PC-3 (cell line): ENCODE data around the gene SLAIN1. TPM values are rescaled to one million over a fixed set of nuclear protein-coding genes. Genes with fewer than 3 reads are reported as not detected.

Experiments used
- ATAC-seq: fragments of 200-7000 bp; cut with Tn5 transposase; 2 replicates; pipeline ENCODE4 v1.9.1; 2020; ENCODE audit warnings: mild to moderate bottlenecking, moderate library complexity
- BruUV-seq: library from RNA; stranded (reverse); fragments of 400-500 nt; replicated peaks from 2 replicates; lab custom pipeline; 2021; lab: Mats Ljungman, UMichigan
- CTCF ChIA-PET: fragments of 300-600 bp; sonication (Branson Sonifier 250); formaldehyde crosslinking; loops from one replicate; lab custom pipeline; 2022; ENCODE audit warnings: antibody characterized with exemption; lab: Charles Lee
- POLR2A ChIA-PET: fragments of 300-600 bp; sonication (Branson Sonifier 250); formaldehyde crosslinking; loops from one replicate; lab custom pipeline; 2022; ENCODE audit warnings: antibody characterized with exemption; ENCODE audit not compliant: unreplicated experiment; lab: Charles Lee
- DNase-seq: peaks from one replicate; pipeline ENCODE4 v3.0.0-alpha.2; 2015
- H2AFZ ChIP-seq: fragments of 300-600 bp; sonication (generic); 2 replicates; pipeline ENCODE4 v1.6.0; 2016; ENCODE audit warnings: antibody characterized with exemption, low read length
- H3F3A ChIP-seq: fragments of 300-600 bp; sonication (generic); one replicate; pipeline ENCODE4 v1.6.0; 2017; ENCODE audit warnings: antibody characterized with exemption, low read length, control low read depth, mild to moderate bottlenecking; ENCODE audit not compliant: unreplicated experiment
- H3K27ac ChIP-seq: fragments of 300-600 bp; sonication (generic); 2 replicates; pipeline ENCODE4 v1.5.1; 2016; ENCODE audit warnings: mild to moderate bottlenecking, low read length
- H3K27me3 ChIP-seq: fragments of 300-600 bp; sonication (generic); 2 replicates; pipeline ENCODE4 v1.6.1; 2016; ENCODE audit warnings: low read length, mixed read lengths
- H3K36me3 ChIP-seq: fragments of 300-600 bp; sonication (generic); 2 replicates; pipeline ENCODE4 v1.6.1; 2016; ENCODE audit warnings: low read depth, mixed run types, low read length, mixed read lengths
- H3K4me1 ChIP-seq: fragments of 300-600 bp; sonication (generic); 2 replicates; pipeline ENCODE4 v1.5.1; 2016; ENCODE audit warnings: low read length; ENCODE audit not compliant: insufficient read depth
- H3K4me2 ChIP-seq: fragments of 300-600 bp; sonication (generic); 2 replicates; pipeline ENCODE4 v1.6.0; 2016; ENCODE audit warnings: low read length
- H3K4me3 ChIP-seq: fragments of 300-600 bp; sonication (generic); 2 replicates; pipeline ENCODE4 v1.5.1; 2016; ENCODE audit warnings: mild to moderate bottlenecking, low read length, mixed read lengths
- H3K79me2 ChIP-seq: fragments of 300-600 bp; sonication (generic); 2 replicates; pipeline ENCODE4 v1.6.1; 2017; ENCODE audit warnings: low read length, mixed read lengths
- H3K9ac ChIP-seq: fragments of 300-600 bp; sonication (generic); 2 replicates; pipeline ENCODE4 v1.6.0; 2016; ENCODE audit warnings: mild to moderate bottlenecking, low read length
- H3K9me2 ChIP-seq: fragments of 300-600 bp; sonication (generic); replicated peaks from 2 replicates; pipeline ENCODE4 v1.6.1; 2016; ENCODE audit warnings: mixed run types, low read length, mixed read lengths
- H3K9me3 ChIP-seq: fragments of 300-600 bp; sonication (generic); 2 replicates; pipeline ENCODE4 v1.6.1; 2016; ENCODE audit warnings: low read length, mixed read lengths
- H4K20me1 ChIP-seq: fragments of 300-600 bp; sonication (generic); 2 replicates; pipeline ENCODE4 v1.6.1; 2016; ENCODE audit warnings: low read length, mixed read lengths
- CTCF ChIP-seq: fragments of 300-600 bp; sonication (generic); conservative IDR thresholded peaks from 2 replicates; pipeline ENCODE4 v1.5.1; 2017; ENCODE audit warnings: antibody characterized with exemption, low read depth, mild to moderate bottlenecking, low read length
- EZH2 ChIP-seq: fragments of 300-600 bp; sonication (generic); IDR thresholded peaks from one replicate; pipeline ENCODE4 v1.6.1; 2017; ENCODE audit warnings: antibody characterized with exemption, mild to moderate bottlenecking, low read length; ENCODE audit not compliant: unreplicated experiment
- EZH2phosphoT487 ChIP-seq: fragments of 300-600 bp; sonication (generic); IDR thresholded peaks from 2 replicates; pipeline ENCODE4 v1.6.1; 2018; ENCODE audit warnings: mild to moderate bottlenecking, antibody characterized with exemption, low read length, borderline replicate concordance
- intact Hi-C: fragments of 100-400 bp; cut with micrococcal nuclease; formaldehyde crosslinking; loops from 2 replicates; pipeline ENCODE4 v1.9.0; 2023
- total RNA-seq: library from RNA; depleted of rRNA; stranded (reverse); fragments of >200 nt; gene quantifications from 2 replicates; pipeline ENCODE4 v1.2.3, GENCODE V29; 2014

Gene SLAIN1
- total RNA-seq, 1 experiment from 2014 or later, result 12.7 TPM

- no peak for TF ChIP-seq EZH2
- no peak for TF ChIP-seq CTCF
- TF ChIP-seq EZH2phosphoT487, result no peak
- no TSS peak for BruUV-seq
- H3K36me3 ChIP-seq, result no peaks in the 10 kb centered on the region
- H3K27ac ChIP-seq, result no peak overlapping the region
- H3K9me2 ChIP-seq, result no peaks in the 10 kb centered on the region
- ATAC-seq (no peak), DNase-seq (no peak)
- intact Hi-C loops, result no loop called here
- ChIA-PET POLR2A (no interaction called here), CTCF (no interaction called here)
- no peaks in the 10 kb centered on the region for H3F3A ChIP-seq
- peaks cover 26% of the 10 kb centered on the region for H3K27me3 ChIP-seq
- peaks cover 4% of the 10 kb centered on the region; the same call in 1 of the 2 replicates for H3K4me1 ChIP-seq
- H3K79me2 ChIP-seq, result no peaks in the 10 kb centered on the region
- H3K4me3 ChIP-seq, result no peak overlapping the region
- H4K20me1 ChIP-seq, result no peaks in the 10 kb centered on the region
- no peaks in the 10 kb centered on the region for H3K9me3 ChIP-seq
- no peak overlapping the region for H2AFZ ChIP-seq
- no peak overlapping the region for H3K4me2 ChIP-seq
- no peak overlapping the region for H3K9ac ChIP-seq
These were observed 5.6 kb upstream of the SLAIN1 start for GRCh38 chr13:77691871-77692270.

- Histone ChIP-seq H3K9ac (no peak overlapping the region), H3K9me3 (no peaks in the 10 kb centered on the region), H3K9me2 (no peaks in the 10 kb centered on the region), H3F3A (no peaks in the 10 kb centered on the region), H3K4me2 (no peak overlapping the region), H3K79me2 (no peaks in the 10 kb centered on the region), H3K36me3 (no peaks in the 10 kb centered on the region), H3K4me3 (no peak overlapping the region), H3K27me3 (peaks cover 30% of the 10 kb centered on the region), H3K27ac (no peak overlapping the region), H3K4me1 (peaks cover 4% of the 10 kb centered on the region; the same call in 1 of the 2 replicates), H2AFZ (no peak overlapping the region), H4K20me1 (no peaks in the 10 kb centered on the region)
- intact Hi-C loops, result no loop called here
- peak; percentile 17 for DNase-seq
- no peak for ATAC-seq
- CTCF ChIA-PET, result no interaction called here
- POLR2A ChIA-PET, result no interaction called here
- BruUV-seq, result no TSS peak
- TF ChIP-seq EZH2 (no peak), EZH2phosphoT487 (no peak), CTCF (no peak)
These were observed 4.6 kb upstream of the SLAIN1 start for GRCh38 chr13:77692746-77693448.

GRCh38 chr13:77693449-77693940 lies 4.0 kb upstream of the SLAIN1 start:
- no peaks in the 10 kb centered on the region for H3F3A ChIP-seq
- peaks cover 30% of the 10 kb centered on the region for H3K27me3 ChIP-seq
- ChIA-PET POLR2A (no interaction called here), CTCF (no interaction called here)
- H3K27ac ChIP-seq, result no peak overlapping the region
- no peak for TF ChIP-seq EZH2
- intact Hi-C loops, result no loop called here
- H3K36me3 ChIP-seq, result no peaks in the 10 kb centered on the region
- H3K9me3 ChIP-seq, result no peaks in the 10 kb centered on the region
- no peak overlapping the region for H3K4me2 ChIP-seq
- peaks cover 4% of the 10 kb centered on the region; the same call in 1 of the 2 replicates for H3K4me1 ChIP-seq
- H3K4me3 ChIP-seq, result no peak overlapping the region
- no TSS peak for BruUV-seq
- H3K9me2 ChIP-seq, result no peaks in the 10 kb centered on the region
- H3K79me2 ChIP-seq, result no peaks in the 10 kb centered on the region
- DNase-seq (no peak), ATAC-seq (no peak)
- no peaks in the 10 kb centered on the region for H4K20me1 ChIP-seq
- H3K9ac ChIP-seq, result no peak overlapping the region
- no peak overlapping the region for H2AFZ ChIP-seq
